Renal cortical epithelial cell (primary cell): ENCODE measurements around the gene MAP1S. TPM values are rescaled to one million over a fixed set of nuclear protein-coding genes. Genes with fewer than 3 reads are reported as not detected.

Source experiments
- DNase-seq: peaks from one replicate; pipeline ENCODE4 v3.0.0-alpha.2; 2011; ENCODE audit warnings: low read depth
- total RNA-seq: library from RNA; depleted of rRNA; stranded (reverse); fragments of >200 nt; gene quantifications from 2 replicates; pipeline ENCODE4 v1.2.3, GENCODE V29; 2014

The MAP1S gene
- total RNA-seq, 1 donor from 2014 or later: 43.3 TPM

- no peak for DNase-seq
Measured at GRCh38 chr19:17688853-17689595, 30.3 kb upstream of the MAP1S start.

GRCh38 chr19:17692566-17692965, 26.7 kb upstream of the MAP1S start:
- DNase-seq: no peak

- DNase-seq: no peak
Measured at GRCh38 chr19:17695198-17695597, 24.1 kb upstream of the MAP1S start.

- no peak for DNase-seq
Measured at GRCh38 chr19:17703824-17704463, 15.3 kb upstream of the MAP1S start.

- DNase-seq: peak; percentile 23
Measured at GRCh38 chr19:17706750-17707181, 12.5 kb upstream of the MAP1S start.

GRCh38 chr19:17711851-17712250, 7.4 kb upstream of the MAP1S start:
- DNase-seq: no peak

- DNase-seq: no peak
Measured at GRCh38 chr19:17716309-17716929, 2.9 kb upstream of the MAP1S start.

- DNase-seq: no peak
Measured at GRCh38 chr19:17718550-17718946, 732 bp upstream of the MAP1S start.

- DNase-seq: no peak
Measured at GRCh38 chr19:17719730-17720400, 585 bp downstream of the MAP1S start.

GRCh38 chr19:17720440-17720839, 1.2 kb downstream of the MAP1S start:
- no peak for DNase-seq

- no peak for DNase-seq
Measured at GRCh38 chr19:17721111-17721628, 1.9 kb downstream of the MAP1S start.

- no peak for DNase-seq
Measured at GRCh38 chr19:17721821-17722220, 2.5 kb downstream of the MAP1S start.

GRCh38 chr19:17722655-17723240, 3.5 kb downstream of the MAP1S start:
- no peak for DNase-seq

- DNase-seq: no peak
Measured at GRCh38 chr19:17724655-17725054, 5.4 kb downstream of the MAP1S start.

- DNase-seq: no peak
Measured at GRCh38 chr19:17725422-17726078, 6.3 kb downstream of the MAP1S start.

GRCh38 chr19:17726136-17726741, 7.0 kb downstream of the MAP1S start:
- DNase-seq: no peak

GRCh38 chr19:17726964-17727773, 7.9 kb downstream of the MAP1S start:
- no peak for DNase-seq

- DNase-seq: no peak
Measured at GRCh38 chr19:17727843-17728242, 8.6 kb downstream of the MAP1S start.

GRCh38 chr19:17733127-17733526, 13.8 kb downstream of the MAP1S start:
- no peak for DNase-seq

GRCh38 chr19:17734146-17734545, 14.9 kb downstream of the MAP1S start:
- no peak for DNase-seq
